ENCODE results near the gene SETD2. TPM values are rescaled to one million over a fixed set of nuclear protein-coding genes. Genes with fewer than 3 reads are reported as not detected.

SETD2 gene
- total RNA-seq, 2 experiments from 2014 or later, result 54.1 to 63.3 TPM

DNA sequence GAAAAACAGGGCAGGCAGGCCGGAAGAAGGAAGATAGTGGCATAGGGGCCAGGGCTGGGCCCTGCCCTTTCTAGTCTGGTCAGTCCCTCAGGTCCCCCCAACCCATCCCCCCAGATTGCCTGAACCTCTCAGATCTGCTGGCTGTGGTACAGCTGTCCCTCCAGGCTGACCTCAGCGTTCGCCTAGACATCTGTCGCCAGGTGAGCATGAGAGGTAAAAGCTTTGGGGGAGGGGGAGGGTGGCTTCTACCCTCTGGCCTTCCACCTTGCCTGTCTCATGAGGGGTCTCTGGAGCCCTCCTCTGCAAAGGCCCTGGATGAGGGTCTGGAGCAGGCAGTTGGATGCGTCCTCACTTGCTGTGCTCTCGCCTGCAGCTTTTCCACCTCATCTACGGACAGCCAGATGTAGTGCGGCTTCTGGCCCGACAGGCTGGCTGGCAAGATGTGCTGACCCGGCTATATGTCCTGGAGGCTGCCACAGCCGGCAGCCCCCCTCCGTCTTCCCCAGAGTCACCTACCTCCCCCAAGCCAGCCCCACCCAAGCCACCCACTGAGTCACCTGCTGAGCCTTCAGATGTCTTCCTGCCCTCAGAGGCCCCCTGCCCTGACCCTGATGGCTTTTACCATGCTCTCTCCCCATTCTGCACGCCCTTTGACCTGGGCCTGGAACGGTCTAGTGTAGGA is 164.3 kb downstream of the SETD2 start:
- no peak for ATAC-seq (ENCODE audit: low read depth)
- H3K27me3 Mint-ChIP-seq, result no peaks in the 10 kb centered on the region
- no peak overlapping the region for H3K4me3 Mint-ChIP-seq
- H3K9me3 Mint-ChIP-seq, result no peaks in the 10 kb centered on the region
- DNase-seq, result no peak
- POLR2A ChIA-PET, result interaction anchor here (1.9 kb wide), 1 partner anchor 10 kb away, joined by 10 read pairs; no protein-coding TSS in a partner anchor
- peaks cover 14% of the 10 kb centered on the region for H3K4me1 Mint-ChIP-seq
- H3K27ac Mint-ChIP-seq, result no peak overlapping the region
- peaks cover 9% of the 10 kb centered on the region for H3K36me3 Mint-ChIP-seq

DNA sequence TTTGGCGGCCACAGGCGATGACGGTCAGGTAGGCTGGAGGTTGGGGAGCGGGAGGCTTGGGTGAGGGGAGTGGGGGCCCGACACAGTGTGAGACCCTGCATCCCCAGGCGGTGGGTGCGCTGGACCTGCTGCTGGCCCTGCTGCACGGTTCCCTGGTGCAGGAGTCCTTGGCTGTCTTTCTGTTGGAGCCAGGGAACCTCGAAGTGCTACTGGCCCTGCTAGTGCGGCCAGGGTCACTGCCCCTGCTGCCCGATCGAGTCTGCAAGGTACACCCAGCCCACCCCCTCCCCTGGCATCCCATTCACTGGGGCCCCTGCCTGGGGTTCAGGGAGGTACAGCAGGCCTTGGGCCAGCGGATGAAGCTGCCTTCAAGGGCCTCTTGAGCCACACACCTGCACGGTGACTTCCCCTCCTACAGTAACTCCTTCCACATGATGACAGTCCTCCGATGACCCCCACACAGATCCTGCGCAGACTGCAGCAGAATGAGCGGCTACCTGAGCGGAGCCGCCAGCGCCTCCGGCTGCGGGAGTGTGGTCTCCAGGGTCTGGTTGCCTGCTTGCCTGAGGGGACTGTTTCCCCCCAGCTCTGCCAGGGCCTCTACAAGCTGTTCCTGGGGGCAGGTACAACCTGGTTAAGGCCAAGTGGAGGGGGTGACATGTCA is 164.9 kb downstream of the SETD2 start:
- H3K9me3 Mint-ChIP-seq, result no peaks in the 10 kb centered on the region
- H3K4me1 Mint-ChIP-seq, result peaks cover 14% of the 10 kb centered on the region
- no peak overlapping the region for H3K4me3 Mint-ChIP-seq
- POLR2A ChIA-PET, result interaction anchor here (0.9 to 1.9 kb wide), 4 partner anchors 10 to 46 kb away, joined by 3 to 10 read pairs (median 4); no protein-coding TSS in a partner anchor
- H3K36me3 Mint-ChIP-seq, result peaks cover 9% of the 10 kb centered on the region
- DNase-seq (no peak), ATAC-seq (ENCODE audit: low read depth) (no peak)
- no peak overlapping the region for H3K27ac Mint-ChIP-seq
- H3K27me3 Mint-ChIP-seq, result no peaks in the 10 kb centered on the region

DNA sequence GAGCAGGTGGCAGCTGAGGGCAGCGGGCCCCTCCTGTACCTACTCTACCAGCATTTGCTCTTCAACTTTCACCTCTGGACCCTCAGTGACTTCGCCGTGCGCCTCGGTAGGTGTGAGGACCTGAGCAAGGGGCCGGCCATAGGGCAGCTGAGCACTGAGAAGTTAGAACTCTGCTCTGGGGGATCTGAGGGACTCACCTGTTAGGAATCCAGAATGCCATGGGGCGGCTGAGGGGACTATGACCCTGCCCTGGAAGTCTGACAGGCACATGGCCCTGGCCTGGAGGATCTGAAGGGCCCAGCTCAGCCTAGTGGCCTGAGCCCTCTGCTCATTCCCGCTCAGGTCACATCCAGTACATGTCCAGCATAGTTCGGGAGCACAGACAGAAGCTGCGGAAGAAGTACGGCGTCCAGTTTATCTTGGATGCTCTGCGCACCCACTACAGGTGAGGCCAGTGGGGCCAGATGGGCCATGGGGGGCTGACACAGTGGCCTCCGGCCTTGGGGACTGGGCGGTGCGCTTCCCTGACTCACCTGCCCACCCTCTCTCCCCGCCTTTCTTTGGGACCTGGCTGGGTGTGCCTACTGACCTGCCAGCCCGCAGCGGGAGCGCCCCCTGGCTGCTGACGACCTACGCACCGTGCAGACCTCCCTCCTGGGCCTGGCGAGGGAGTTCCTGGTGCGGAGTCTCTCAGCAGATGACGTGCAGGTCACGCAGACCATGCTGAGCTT is 165.6 kb downstream of the SETD2 start:
- POLR2A ChIA-PET, result interaction anchor here (0.9 to 1.9 kb wide), 4 partner anchors 11 to 45 kb away, joined by 3 to 10 read pairs (median 4); no protein-coding TSS in a partner anchor

DNA sequence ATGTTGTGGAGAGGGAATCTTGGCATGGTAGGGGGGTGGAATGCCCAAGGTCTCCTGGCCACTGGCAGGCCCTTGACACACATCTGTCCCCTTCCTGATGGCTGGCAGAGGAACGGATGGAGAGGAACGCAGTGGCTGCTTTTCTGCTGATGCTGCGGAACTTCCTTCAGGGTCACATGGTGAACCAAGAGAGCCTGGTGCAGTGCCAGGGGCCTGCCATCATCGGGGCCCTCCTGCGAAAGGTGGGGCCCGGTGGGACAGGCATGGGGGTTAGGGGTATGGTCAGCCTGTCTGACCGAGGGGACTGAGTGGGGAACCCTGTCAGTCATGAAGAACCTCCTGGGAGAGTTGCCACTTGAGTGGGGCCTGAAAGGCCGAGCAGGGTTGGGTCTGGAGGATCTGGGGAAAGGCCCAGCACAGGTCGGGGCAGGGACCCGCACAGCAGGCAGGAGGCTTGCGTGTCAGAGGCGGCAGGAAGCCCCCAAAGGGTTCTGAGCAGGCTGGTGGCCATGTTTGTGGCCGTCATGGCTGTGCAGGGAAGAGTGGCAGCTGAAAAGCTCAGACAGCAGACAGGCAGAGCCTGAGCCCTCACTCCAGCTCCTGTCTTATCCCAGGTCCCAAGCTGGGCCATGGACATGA is 166.3 kb downstream of the SETD2 start:
- ATAC-seq (ENCODE audit: low read depth), result no peak
- peak overlapping the region; percentile 76 for H3K27ac Mint-ChIP-seq
- no peak overlapping the region for H3K4me3 Mint-ChIP-seq
- H3K4me1 Mint-ChIP-seq, result peaks cover 14% of the 10 kb centered on the region
- no peaks in the 10 kb centered on the region for H3K27me3 Mint-ChIP-seq
- H3K9me3 Mint-ChIP-seq, result no peaks in the 10 kb centered on the region
- peaks cover 9% of the 10 kb centered on the region for H3K36me3 Mint-ChIP-seq
- DNase-seq, result no peak
- POLR2A ChIA-PET, result interaction anchor here (0.9 to 1.5 kb wide), 3 partner anchors 10 to 44 kb away, joined by 3 to 6 read pairs (median 3); partner anchors contain the start of gene NBEAL2

More for the DNA sequence above, 165.6 kb downstream of the SETD2 start:
- ATAC-seq (ENCODE audit: low read depth), result peak; percentile 64
- H3K27ac Mint-ChIP-seq, result peak overlapping the region; percentile 71
- no peaks in the 10 kb centered on the region for H3K9me3 Mint-ChIP-seq
- DNase-seq, result peak; percentile 84
- peaks cover 14% of the 10 kb centered on the region for H3K4me1 Mint-ChIP-seq
- peaks cover 9% of the 10 kb centered on the region for H3K36me3 Mint-ChIP-seq
- H3K27me3 Mint-ChIP-seq, result no peaks in the 10 kb centered on the region
- no peak overlapping the region for H3K4me3 Mint-ChIP-seq

DNA sequence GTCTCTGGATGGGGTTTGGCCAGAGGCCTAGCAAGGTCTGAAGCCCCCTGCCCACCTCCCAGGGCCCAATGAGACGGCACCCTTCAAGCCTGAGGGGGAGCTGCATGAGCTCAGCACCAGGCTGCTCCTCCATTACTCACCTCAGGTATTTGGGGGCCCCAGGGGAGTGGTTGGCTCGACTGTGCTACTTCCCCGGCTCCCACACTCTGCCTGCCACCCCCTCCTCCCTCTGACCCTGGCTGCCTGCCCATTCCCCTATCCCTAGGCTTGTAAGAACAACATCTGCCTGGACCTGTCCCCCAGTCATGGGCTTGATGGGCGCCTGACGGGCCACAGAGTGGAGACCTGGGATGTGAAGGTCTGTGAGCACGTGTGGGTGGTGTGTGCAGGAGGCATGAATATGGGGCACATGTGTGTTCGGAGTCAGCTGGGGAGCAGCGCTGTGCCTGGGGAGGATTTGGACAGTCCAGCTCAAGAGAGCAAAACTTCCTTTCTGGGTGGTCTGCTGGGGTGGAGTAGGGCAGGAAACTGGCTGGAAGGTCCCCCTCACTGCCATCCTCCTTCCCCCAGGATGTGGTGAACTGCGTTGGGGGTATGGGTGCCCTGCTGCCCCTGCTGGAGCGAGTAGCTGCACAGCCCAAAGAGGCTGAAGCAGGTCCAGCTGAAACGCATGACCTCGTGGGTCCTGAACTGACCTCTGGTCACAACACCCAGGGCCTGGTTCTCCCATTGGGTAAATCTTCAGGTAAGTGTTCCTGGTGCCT is 167.0 kb downstream of the SETD2 start:
- Mint-ChIP-seq H3K27ac (peak overlapping the region; percentile 76), H3K4me1 (peaks cover 14% of the 10 kb centered on the region), H3K9me3 (no peaks in the 10 kb centered on the region), H3K4me3 (peak overlapping the region; percentile 3), H3K27me3 (no peaks in the 10 kb centered on the region), H3K36me3 (peaks cover 8% of the 10 kb centered on the region)
- POLR2A ChIA-PET, result interaction anchor here (1.2 kb wide), 1 partner anchor 17 kb away, joined by 3 read pairs; the partner anchor contains the start of gene NBEAL2
- peak; percentile 8 for ATAC-seq (ENCODE audit: low read depth)
- DNase-seq, result no peak

DNA sequence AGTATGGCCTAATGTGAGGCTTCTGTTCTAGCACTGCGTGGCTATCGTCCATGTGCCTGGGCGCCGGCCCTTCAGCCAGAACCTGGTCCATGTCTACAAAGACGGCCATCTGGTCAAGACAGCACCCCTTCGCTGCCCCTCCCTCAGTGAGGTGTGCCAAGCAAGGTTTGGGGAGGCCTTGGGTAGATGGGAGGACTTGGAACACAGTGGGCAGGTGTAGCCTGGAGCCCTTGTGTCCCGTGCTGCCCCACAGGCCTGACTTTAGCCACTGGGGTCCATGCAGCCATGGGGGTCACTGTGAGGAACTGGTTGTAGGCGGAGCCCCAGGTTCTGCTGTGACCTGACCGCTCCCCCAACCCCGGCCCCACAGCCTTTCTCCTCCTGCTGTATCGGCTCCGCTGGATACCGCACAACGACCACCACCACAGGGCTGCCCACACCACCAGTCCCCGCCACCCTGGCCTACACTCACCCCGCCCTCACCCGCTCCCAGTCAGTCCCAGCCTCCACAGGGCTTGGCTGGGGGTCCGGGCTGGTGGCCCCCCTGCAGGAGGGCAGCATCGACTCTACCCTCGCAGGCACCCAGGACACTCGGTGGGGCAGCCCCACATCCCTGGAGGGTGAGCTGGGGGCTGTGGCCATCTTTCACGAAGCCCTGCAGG is 167.9 kb downstream of the SETD2 start:
- Mint-ChIP-seq H3K4me3 (no peak overlapping the region), H3K36me3 (peaks cover 8% of the 10 kb centered on the region), H3K27ac (no peak overlapping the region), H3K9me3 (no peaks in the 10 kb centered on the region), H3K27me3 (no peaks in the 10 kb centered on the region), H3K4me1 (peaks cover 14% of the 10 kb centered on the region)
- ATAC-seq (ENCODE audit: low read depth) (no peak), DNase-seq (no peak)
- POLR2A ChIA-PET, result no interaction called here

DNA sequence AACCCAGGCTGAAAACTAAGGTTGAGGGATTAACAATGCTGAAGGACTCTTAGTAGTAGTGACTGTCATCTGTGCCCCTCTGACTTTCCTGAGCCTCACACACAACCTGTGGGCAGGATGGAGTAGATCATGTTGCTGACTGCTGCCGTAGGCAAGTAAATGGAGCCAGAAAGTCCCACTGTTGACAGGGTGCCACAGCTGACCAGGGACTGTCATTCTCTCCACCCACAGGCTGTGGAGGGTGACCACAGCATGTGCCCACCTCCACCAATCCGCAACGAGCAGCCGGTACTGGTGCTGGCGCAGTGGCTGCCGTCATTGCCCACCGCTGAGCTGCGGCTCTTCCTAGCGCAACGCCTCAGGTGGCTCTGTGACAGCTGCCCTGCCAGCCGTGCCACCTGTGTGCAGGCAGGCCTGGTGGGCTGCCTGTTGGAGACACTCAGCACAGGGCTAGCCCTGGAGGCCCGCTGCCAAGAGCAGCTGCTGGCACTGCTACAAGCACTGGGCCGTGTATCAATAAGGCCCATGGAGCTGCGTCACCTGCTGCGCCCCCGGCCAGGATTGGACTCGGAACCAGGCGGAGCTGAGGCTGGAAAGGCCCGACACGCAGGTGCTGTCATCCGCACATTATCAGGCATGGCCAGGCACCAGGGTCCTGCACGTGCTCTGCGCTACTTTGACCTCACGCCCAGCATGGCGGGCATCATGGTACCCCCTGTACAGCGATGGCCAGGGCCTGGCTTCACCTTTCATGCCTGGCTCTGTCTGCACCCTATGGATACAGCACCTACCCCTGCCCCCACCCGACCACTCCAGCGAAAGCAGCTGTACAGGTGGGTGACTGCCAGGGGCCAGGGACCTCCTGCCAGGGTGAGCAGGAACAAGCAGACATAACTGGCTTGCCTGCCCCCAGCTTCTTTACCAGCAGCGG is 168.8 kb downstream of the SETD2 start:
- no peak for DNase-seq
- no peaks in the 10 kb centered on the region for H3K9me3 Mint-ChIP-seq
- POLR2A ChIA-PET, result interaction anchor here (0.6 to 2.7 kb wide), 2 partner anchors 15 to 274 kb away, joined by 3 to 11 read pairs; partner anchors contain the start of gene NBEAL2
- H3K36me3 Mint-ChIP-seq, result peaks cover 8% of the 10 kb centered on the region
- H3K27ac Mint-ChIP-seq, result no peak overlapping the region
- H3K4me1 Mint-ChIP-seq, result peaks cover 18% of the 10 kb centered on the region
- no peak for ATAC-seq (ENCODE audit: low read depth)
- no peaks in the 10 kb centered on the region for H3K27me3 Mint-ChIP-seq
- H3K4me3 Mint-ChIP-seq, result no peak overlapping the region

DNA sequence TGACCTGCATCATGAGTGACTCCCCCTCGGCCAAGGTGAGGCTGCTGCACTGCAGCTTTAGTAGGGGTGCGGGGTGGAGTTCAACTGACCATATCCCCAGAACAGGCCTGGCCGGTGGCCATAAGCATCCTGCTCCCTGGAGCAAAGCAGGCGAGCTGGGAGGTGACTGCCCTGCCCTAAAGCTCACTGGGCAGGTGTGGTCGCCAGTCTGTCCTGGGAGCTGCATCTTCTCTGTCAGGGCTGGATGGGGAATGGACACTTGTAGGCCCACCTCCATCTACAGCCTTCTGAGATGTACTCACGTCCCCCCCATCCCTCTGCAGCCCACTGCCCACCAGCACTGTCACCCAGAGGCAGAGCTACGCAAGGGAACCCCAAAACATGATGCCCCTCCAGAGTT is 169.9 kb downstream of the SETD2 start:
- H3K4me1 Mint-ChIP-seq, result peaks cover 28% of the 10 kb centered on the region
- ATAC-seq (ENCODE audit: low read depth) (no peak), DNase-seq (no peak)
- no peak overlapping the region for H3K4me3 Mint-ChIP-seq
- H3K36me3 Mint-ChIP-seq, result peaks cover 12% of the 10 kb centered on the region
- POLR2A ChIA-PET, result interaction anchor here (2.7 kb wide), 1 partner anchor 14 kb away, joined by 11 read pairs; the partner anchor contains the start of gene NBEAL2
- no peaks in the 10 kb centered on the region for H3K27me3 Mint-ChIP-seq
- H3K9me3 Mint-ChIP-seq, result no peaks in the 10 kb centered on the region
- H3K27ac Mint-ChIP-seq, result no peak overlapping the region

DNA sequence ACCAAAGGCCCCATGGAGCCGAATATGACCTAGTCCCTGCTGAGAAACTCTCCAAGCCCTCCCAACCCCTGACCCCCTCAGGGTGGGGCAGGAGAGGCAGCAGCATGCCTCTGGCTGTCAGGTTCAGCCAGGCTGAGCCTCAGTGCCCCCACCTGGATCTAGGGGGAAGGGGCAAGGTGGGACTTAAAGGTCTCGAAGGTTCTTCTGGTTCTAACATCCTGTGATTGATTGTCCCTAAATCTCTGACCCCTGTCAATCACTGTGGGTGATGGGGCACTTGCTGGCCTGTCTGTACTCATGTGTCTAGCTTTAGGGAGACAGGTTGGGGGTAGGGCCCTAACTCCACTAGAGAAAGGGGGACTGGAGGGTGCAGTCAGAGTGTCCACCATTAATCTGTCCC is 170.6 kb downstream of the SETD2 start:
- H3K9me3 Mint-ChIP-seq, result no peaks in the 10 kb centered on the region
- H3K36me3 Mint-ChIP-seq, result peaks cover 14% of the 10 kb centered on the region
- peak overlapping the region; percentile 25 for H3K27ac Mint-ChIP-seq
- DNase-seq (no peak), ATAC-seq (ENCODE audit: low read depth) (no peak)
- H3K4me1 Mint-ChIP-seq, result peaks cover 32% of the 10 kb centered on the region
- H3K27me3 Mint-ChIP-seq, result no peaks in the 10 kb centered on the region
- POLR2A ChIA-PET, result interaction anchor here (2.7 kb wide), 1 partner anchor 14 kb away, joined by 11 read pairs; the partner anchor contains the start of gene NBEAL2
- H3K4me3 Mint-ChIP-seq, result no peak overlapping the region

DNA sequence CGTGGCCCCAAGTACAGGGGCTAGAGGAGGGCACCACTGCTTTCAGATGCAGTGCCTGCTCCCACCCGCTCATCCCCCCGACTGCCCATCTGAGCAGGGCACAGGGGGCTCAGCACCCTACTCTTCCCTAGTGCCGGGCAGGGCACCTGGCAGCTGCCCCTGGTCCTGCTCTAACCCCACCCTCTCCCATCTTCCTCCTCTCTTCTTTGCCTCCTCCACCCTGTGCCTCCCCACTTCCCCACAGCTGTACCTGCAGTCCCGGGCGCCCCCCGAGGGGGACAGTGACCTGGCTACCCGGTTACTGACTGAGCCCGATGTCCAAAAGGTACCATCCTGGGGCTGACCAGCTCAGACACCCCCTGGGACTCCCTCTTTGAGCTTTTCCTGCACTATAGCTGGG is 171.7 kb downstream of the SETD2 start:
- POLR2A ChIA-PET, result interaction anchor here (1.3 to 2.7 kb wide), 4 partner anchors 11 to 39 kb away, joined by 3 to 11 read pairs (median 3); partner anchors contain the start of gene NBEAL2
- H3K4me3 Mint-ChIP-seq, result no peak overlapping the region
- H3K4me1 Mint-ChIP-seq, result peaks cover 36% of the 10 kb centered on the region
- H3K27me3 Mint-ChIP-seq, result no peaks in the 10 kb centered on the region
- H3K27ac Mint-ChIP-seq, result no peak overlapping the region
- ATAC-seq (ENCODE audit: low read depth) (no peak), DNase-seq (no peak)
- no peaks in the 10 kb centered on the region for H3K9me3 Mint-ChIP-seq
- H3K36me3 Mint-ChIP-seq, result peaks cover 14% of the 10 kb centered on the region

Measured in activated naive CD8-positive, alpha-beta T cell treated with anti-CD3 and anti-CD28 coated beads, Interleukin-2, amount 10 ng/mL, durations not matched to agents 7 days and 5 days (primary cell).